OCI-M2 (cell line): ENCODE measurements around the gene JAKMIP1.
"Not testable (repeated sequence)": the region's sequence is repeated elsewhere in the genome, so short reads cannot be mapped to it uniquely, and the experiment has no call there.

Source experiments
- DNase-seq: peaks from one replicate; lab custom pipeline; 2025; ENCODE audit not compliant: unreplicated experiment; lab: John Stamatoyannopoulos, UW

Gene JAKMIP1

DNA sequence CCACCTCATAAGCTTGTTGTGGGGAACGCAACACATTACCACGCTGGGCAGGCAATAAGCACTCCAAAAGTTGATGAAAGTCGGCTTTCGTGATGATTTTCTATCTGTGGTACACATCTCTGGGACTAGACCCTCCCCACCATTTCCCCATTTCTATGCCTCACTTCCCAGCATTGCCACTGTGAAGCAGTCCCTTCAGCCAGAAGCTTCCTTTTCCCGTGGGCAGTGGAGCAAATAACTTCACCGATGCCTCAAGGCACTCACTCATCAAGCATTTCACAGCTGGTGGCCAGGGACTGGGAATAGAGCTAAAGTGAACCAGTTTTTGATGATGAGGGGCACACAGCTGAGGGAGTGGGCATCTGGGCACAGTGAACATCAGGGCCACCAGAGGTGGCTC lies 201.0 kb downstream of the JAKMIP1 start:
- DNase-seq = no peak

DNA sequence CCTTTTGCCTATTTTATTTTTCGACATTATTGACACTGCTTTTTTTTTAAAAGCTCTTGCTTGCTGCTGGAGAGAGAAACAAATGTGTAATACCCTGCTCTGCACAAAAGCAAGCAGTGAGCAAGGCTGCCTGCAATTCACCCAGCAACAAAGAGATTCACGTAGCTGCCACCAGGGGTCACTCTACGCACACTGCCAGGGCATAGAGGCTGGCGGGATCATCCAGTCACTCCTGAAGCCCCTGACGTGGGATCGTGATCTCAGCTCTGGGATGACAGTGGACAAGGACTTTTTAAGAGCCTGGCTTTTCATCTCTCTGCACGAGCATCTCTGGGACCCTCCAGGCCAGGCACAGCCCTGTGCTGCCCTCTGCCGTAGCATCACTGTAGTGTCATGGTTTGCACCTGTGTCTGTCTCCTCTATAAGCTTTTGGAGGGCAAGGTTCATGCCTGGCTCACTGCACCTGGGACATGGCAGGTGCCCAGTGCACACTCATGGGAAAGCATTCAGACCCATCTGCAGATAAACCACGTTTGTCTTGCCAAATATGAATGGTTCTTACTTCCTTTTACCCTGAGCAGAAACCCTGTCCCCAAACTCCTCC lies 201.9 kb downstream of the JAKMIP1 start:
- DNase-seq = no peak

DNA sequence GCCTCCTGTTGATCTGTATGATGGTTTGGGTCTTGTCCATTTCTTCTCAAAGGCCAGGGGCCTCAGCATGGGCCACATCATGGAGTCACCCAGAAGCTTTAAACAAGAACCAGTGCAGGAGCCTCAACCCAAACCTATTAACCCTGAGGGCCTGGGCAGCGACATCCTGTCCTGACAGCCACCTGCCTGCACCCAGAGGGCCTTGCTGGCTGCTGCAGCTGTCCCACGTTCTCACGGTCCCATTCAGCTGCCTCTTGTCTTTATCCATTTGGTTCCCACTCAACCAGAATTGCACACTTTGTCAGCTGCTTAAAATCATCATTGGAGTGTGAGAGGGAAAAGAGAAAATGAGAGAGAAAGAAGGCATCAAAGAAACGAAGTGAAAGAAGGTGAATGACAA lies 203.7 kb downstream of the JAKMIP1 start:
- no peak for DNase-seq

DNA sequence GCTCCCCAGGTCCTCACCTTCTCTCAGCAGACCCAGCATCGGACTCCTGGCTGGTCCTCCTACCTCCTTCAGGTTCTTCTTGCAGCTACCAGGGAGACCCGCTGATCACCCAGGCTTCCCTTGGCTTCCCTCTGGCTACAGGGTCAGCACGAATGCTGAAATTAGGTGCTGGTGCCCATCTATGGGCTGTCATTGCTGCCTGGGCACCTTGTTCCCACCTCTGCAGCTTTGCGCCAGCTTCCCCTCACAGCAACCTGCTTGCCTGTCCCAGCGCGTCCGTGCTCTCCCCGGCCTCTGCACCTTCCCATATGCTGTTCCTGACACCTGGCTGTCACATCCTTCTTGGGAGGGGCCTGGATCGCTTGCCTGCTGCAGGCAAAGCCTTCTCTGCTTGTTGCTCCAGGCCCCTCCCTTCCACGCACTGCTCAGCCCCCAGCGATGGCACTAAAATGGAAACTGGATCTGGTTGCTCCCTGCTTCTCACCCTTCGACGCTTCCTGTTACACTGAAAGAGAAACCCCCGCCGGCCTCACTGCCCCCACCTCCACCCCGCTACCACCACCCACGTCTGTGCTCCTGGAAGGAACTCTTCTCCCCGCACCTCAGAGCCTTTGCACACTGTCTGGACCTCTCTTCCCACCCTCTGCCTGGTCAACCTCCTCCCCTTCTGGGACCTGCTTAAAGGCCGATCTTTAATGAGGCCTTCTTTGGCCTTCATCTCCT lies 204.3 kb downstream of the JAKMIP1 start:
- no peak for DNase-seq

DNA sequence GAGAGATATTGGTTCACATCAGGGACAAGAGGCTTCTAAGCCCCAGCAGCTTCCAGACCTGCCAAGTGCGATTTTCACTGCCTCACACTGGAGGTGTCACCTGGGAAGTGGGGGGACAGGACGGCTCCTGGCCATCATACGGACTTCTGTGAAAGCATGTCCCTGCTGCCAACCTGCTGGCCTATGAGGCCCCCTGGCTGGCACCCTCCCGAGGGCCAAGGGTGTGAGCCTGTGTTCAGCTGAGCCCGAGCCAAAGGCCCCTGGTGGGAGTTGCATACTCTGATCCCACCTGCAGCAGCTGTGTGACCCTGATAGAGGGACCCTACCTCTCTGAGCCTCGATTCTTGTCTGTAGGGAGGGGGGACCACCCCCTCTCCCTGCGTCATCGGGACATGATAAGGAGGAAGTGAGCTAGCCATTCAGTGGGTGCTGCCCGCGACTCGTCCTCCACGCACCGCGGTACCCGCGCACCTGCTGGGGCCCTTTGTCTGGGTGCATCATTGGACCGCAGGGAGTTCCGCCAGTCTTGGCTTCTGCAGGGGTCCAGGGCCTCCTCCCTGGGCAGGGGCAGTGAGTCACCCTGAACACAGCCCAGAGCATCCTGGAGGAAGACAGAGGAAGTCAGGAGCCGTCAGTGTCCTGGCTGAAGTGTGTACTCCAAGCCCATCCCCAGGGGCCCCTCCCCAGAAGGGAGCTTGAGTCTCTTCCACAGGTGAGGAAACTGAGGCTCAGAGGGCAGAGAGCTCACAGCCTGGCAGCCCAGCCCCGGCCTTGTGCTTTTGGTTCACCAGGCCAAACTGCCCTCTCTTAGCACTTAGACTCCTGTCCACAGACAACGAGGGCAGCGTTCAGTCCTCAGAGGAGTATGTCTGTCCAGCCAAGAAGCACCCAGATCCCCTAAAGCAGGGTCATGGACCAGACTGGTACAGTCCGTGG lies 206.2 kb downstream of the JAKMIP1 start:
- no peak for DNase-seq

DNA sequence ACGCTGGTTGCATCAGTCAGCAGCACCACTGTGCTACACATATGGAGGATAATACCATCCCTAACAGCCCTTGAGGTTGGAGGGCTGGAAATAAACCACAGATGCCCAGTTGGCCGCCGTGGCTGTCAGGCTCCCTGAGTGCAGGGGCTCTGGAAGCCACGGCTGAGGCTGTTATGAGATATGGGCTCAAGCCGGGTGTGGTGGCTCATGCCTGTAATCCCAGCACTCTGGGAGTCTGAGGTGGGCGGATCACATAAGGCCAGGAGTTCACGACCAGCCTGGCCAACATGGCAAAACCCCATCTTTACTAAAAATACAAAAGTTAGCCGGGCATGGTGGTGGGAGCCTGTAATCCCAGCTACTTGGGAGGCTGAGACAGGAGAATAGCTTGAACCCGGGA lies 207.0 kb downstream of the JAKMIP1 start:
- not testable (repeated sequence) for DNase-seq

DNA sequence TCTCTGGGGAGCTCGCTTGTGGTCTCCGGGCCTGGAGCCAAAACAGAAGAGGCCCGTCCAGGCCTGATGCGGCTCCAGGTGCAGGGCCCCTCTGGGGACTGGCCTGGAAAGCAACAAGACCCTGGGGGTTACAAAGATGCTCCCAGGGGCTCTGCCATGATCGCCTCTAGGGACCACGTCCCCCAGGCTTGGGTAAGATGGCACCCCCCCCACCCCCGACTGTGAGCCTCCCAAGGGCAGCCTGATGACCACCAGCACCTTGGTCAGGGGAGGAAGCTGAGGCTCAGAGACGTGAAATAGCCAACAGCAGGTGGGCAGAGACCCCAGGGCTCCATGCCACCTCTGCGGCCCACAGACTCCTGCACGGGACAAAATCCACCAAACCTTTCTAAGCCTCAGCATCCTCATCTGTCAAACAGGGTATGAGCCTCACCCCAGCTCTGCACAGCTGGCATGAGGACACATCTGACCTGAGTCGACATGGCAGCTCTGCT lies 207.5 kb downstream of the JAKMIP1 start:
- no peak for DNase-seq

DNA sequence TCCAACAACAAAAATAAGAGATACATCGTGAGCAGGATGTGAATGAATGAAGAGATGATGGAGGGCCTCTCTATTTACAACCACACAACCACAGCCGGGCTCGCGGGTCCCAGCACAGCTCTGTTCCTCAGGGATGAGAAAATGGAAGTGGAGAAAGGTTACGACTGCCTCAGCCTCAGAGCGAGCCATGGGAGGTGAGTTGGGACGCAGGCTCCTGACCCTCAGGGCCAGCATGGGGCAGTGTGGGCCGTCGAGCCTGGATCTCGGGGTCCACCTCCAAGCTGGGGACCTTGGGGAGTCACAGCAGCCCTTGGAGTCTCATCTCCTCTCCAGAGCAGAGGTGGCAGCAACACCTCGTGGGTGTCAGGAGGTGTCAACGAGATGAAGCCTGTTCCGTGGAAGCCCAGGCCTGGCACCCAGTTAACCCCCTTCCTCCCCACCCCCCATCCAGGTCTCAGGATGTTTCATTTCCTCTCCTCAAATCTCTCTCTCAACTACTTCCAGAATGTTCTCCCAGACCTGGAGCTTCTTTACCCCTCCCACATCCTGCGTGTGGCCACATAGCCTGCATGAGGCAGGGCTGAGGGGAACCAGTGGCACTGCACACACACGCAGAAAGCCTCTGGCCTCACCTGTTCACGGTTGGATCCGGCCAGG lies 208.1 kb downstream of the JAKMIP1 start:
- DNase-seq = no peak

DNA sequence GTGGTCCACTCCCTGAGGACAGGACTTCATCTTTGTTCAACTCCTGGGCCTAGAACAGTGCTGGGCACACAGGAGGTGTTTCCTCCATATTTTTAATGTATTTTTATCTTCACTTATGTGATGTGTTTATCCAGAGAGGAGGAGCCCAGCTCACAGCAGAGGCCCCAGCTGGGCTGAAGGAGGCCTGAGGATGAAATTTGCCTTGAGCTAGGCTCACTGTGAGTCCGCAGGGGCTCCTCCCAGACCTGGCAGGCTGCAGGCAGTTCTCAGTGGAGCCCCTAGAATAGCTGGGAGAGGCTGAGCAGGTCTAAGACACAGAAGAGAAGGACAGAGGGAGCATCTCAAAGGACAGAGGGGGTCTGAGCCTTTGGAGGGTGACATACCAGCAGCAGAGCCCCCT lies 208.9 kb downstream of the JAKMIP1 start:
- no peak for DNase-seq

DNA sequence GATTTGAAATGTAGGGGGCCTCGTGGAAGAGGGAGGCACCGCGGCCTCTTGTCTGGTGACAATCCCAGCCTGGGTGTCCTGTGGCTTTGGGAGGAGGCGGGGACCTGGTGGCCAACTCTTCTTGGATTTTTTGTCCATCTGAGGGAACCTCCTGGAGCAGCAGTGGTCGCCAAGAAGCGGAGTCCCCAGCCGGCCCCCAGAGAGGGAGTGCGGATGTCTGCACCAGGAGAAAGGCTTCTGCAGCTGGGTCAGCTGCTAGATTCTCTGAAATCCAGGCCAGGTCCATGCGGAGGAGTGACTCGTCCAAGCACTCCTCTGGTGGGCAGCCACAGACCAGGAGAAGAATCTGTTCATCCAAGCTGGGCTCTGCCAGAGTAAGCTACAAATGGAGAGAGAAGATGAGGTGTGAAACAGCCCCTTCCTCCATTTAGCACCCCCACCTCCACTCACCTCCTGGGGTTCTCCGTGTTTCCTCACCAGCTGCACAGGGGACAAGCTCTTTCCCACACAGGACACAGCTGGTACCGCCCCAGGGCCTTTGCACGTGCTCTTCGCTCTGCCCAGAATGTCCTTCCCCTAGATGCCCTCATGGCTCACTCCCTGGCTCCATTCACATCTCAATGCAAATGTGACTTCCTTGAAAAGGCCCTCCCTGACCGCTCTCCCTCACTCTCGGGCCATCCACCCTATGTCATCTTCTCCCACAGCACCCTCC lies 209.7 kb downstream of the JAKMIP1 start:
- no peak for DNase-seq

DNA sequence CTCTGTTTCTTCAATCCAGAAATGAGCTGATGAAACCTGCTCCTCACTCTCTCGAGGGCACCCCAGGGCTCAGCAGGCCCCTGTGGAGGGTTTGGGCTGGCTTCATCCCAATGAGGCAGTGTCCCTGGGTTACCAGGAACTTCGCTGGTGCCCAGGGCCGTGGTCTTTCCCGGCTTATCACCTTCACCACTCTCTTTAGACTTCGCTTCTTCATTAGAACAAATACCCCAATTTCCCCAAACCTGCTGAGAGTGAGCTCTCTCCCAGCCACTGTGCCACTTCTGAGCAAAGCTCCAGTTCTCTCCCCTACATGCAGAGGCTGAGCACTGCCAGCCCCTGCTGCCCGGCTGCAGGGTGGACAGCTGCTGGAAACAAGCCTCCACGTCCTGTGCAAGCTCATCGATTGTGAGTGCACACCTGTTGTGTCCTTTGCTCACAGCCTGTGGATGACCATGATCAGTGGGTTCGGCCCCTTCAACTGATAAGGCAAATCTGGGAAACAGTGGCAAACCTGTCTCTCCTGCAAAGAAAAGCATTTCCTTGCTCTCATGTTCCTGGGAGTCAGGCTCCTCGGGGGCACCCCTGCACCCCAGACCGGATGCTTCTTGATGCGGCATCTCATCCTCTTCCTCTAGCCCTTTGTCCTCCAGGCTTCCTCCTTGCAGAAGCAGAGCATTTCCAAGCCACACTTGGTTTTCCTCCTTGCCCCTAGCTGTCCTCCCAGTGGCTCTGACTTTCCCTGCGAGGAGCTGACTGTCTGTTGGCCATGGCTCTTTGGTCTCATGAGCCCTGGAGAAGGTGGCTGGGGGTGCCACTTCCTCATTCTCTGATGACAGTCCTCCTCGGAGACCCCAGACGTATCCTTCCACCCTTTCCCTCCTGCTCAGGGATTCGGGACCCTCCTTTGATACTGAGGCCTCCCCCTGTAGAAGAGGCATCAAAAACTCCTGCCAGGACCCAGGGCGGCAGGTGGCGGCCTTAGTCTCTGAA lies 210.8 kb downstream of the JAKMIP1 start:
- no peak for DNase-seq

DNA sequence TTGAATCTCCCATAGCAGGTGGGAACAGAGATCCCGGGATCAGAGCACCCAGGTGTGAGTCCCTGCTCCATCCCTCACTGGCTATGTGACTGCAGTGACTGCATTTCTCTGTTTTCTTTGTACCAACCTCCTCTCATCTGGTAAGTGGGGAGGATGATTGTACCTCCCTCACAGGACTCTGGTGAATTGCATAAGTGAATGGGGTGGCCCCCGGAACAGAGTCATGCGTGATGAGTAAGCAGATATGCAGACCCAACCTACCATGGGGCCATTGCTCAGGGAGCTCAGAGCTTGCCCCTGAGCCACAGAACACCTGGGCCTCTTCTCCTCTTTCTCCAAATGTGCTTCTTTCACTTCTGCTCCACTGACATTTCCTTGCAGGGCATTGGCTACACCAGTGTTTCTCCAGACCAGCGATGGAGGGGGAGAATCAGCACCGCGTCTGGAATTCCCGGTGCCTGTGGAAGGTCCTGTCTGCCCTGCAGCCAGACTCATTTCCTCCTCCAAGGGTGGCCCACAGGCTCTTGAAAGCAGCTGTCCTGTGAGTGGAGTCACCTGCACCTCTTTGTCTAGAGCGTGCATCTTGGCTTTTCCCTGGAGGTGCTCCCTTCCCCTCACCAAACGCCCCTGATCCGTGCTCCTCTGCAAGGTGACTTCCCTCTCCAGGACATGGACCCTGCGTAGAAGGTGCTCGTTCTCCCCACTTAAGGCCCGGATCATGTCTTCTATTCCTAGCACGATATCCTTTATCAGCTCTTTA lies 212.1 kb downstream of the JAKMIP1 start:
- DNase-seq = no peak

DNA sequence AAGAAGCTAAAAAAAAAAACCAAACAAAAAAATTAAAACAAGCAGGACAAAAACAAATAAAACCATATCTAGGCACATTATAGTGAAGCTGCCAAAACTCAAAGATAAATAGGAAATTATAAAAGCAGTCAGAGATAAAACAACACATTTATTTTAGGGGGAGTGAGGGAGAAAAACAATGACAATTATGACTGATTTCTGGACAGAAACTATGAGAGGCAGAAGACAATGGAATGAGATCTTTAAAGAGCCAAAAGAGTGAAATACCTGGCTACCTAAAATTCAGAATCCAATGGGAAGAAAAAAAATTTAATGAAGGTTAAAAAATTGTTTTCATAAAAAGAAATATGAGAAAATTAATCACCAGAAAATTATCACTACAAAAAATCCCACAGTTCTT lies 215.5 kb downstream of the JAKMIP1 start:
- DNase-seq = no peak

DNA sequence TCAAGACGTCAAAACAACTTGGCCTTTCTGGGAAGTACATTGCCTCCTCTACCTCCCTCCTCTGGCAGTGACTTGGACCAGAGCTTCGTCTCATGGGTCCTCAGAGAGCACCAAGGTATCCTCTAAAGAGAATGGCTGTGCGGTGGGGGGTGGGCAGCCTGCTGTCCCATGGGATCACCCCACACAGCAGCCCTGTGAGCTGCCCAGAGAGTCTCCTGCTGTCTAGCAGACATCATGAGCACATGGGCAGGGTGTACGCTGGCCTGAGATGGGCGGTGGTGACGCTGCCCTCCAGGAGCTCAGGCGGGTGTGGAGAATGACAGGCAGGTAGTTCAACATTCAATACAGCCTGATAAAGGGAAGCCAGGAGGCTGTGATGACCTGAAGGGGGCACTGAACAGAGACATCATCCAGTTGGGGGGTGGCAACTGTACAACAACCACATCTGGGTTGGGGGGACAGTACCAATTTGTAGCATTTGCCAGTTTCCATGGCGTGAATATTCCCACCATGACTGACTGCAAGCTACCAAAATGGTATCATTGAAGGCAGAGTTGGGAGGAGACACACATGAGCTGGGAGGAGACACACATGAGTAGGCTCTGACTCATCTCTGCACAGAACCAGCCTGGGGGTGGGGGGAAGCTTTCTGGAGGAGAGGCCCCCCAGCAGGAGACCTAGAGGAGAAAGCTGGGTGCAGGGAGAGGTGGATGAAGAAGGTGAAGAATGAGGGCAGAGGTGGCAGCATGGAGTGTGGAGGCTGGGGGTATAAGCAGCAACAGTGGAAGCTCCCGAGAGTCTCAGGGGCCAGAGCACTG lies 218.0 kb downstream of the JAKMIP1 start:
- no peak for DNase-seq

DNA sequence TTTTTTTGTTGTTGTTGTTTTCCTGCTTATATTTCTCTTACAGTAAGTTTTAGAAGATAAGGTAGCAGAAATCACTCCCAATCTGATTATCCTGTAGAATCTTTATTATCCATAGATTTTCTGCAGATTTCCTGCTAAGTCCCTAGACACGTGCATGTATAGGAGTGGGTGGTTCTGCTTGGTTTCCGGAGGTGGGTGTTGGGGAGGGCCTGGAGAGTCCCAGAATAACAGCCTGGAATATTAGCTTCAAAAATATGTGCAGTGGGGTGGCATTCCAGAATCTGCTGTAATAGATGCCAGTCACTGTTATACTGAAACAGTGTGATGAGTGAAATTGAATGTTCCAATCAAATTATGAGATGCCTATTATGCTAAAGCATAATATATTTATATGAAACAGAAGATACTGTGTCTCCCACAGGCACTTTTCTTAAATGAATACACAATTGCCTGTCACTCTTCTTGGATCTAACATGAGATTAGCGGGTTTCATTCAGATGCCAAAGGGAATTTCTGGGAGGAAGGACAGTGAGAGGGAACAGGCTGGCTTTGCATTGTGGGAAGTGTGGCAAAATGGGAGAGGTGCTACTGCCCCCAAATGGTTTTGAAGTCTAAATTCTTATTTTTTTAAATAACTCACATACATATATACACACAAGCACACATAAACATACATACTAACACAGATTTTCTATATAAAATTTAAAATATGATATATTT lies 219.8 kb downstream of the JAKMIP1 start:
- DNase-seq = no peak

DNA sequence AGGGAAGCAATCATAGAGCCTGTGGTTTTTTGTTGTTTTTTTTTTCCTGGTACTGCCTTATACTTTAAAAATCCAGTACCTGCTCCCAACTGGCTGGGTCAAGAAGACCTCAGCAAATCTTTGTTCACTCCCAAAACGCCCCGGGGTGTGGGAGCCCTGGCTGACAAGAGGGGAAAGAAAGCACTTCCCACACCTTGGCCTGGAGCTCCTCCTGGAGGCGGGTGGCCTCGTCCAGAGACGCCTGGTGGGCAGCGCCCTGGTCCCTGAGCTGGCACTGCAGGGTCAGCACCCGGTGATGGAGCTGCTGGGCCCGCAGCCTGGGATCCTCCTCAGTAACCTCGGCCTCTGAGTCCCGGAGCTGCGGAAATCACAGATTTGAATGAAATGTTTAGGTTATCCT lies 220.4 kb downstream of the JAKMIP1 start:
- no peak for DNase-seq

DNA sequence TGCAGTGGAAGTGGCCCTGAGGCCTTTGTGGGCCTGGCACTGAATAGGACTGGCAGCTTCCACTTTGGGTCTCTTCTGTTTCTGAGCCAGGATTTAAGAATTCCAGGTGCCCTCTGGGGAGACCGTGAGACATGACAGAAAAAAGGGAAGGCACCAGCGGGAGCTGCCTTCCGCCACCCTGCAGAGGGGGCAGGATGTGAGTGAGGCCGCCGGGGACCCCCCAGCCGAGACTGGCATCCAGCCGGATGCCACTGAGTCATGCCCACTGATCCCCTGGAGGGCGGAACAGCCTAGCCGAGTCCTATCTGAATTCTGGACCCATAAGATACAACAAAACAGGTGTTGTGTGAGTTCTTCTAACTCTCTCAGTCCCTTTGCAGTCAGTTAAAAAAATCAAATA lies 223.4 kb downstream of the JAKMIP1 start:
- DNase-seq = no peak
